ENCODE results near the gene LRBA.
"Not testable (repeated sequence)": the region's sequence is repeated elsewhere in the genome, so short reads cannot be mapped to it uniquely, and the experiment has no call there.

LRBA gene

DNA sequence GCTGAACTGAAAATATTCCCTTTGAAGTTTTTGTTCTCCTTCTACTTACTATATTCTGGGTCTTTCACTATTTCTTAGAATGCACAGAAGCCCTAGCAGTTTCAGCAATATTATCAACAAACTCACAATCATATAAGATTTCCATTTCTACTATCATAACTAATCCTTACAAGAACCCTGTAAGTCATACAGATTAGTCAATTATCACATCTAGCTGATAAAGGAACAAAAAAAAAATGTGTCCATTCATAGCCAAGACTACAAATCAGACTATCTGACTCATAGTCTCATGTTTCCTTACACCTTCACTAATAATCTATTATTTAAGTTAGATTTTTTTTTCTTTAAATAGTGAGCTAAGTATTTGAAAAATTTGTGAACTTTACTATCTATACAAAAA is 72.5 kb downstream of the LRBA start:
- DNase-seq: no peak

DNA sequence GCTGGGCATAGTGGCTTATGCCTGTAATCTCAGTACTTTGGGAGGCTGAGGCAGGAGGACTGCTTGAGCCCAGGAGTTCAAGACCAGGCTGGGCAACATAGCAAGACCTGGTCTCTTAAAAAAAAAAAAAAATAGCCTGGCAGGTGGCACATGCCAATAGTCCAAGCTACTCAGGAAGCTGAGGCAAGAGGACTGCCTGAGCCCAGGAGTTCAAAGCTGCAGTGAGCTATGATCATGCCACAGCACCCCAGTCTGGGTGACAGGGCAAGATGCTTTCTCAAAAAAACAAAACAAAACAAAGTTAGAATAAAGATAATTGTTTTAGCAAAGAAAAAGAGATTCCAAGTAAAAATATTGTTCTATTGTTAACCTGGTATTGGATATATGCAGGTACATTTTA is 75.0 kb downstream of the LRBA start:
- DNase-seq: no peak

DNA sequence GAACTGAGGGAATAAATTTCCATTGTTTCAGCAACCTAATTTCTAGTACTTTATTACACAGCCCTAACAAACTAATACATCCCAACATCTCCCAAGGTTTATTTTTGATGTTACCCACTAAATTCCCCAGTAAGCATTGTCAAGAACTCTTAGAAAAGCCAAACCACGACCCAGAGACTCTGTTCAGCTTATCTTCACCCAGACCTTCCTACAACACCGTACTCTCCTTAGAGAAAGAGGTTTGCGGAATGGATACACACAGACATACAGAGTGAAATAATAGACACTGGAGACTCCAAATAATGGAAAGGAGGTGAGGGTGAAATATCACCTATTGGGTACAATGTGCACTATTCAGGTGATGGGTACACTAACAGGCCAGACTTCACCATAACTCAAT is 75.6 kb downstream of the LRBA start:
- no peak for DNase-seq

DNA sequence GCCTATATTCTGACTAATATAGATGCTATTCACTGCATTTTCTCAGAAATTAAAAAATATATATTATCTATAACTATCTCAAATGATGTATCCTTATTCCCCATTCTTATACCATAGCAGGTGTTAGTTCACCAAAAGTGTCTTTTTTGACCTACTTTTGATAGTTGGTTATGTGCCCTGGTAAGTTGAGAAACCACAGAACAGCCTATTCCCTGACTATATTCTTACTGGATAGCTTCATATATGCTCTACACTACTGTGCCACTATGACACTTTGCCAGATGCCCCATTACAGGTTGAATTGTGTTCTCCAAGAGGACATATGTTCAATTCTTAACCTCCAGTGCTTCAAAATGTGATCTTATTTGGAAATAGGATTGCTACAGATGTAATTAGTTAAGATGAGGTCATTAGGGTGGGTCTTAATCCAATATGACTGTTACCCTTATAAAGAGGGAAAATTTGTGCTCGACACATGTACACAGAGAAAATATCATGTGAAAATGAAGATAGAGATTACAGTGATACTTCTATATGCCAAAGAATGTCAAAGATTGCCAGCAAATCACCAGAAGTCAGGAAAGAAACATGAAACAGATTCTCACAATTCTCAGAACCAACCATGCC is 76.1 kb downstream of the LRBA start:
- DNase-seq: no peak

DNA sequence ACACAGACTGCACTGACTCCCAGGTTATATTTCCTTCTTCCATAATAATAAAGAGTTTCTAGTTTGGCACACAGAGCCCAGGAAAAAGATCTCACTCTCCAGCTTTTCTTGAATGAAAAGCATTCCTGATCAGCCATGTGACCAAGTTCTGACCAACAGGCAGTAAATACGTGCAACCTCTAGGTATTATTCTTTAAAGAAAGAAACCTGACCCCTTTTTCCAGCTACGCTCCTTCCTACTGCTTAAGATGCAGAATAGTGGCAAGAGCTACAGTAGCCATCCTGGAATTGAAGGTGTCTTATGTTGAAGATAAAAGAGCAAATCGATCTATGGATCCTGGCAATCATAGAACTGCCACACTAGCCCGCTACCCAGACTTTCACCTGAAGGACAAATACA is 76.7 kb downstream of the LRBA start:
- no peak for DNase-seq

DNA sequence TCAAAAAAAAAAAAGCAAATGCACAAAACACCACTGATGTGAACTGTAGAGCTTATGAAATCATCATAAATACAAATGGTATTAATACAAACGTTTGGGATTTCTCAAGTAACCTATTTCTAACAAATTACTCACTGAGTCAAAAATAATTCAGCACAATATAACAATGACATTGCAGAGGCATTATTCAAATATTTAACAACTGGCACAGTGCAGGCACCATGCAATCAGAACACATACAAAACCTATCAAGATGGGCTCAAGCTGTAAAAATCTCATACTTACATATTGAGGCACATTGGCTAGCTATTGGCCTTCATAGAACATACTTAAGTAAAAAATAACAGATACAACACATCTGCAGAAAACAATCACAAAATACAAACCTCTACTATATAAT is 81.1 kb downstream of the LRBA start:
- DNase-seq: no peak

DNA sequence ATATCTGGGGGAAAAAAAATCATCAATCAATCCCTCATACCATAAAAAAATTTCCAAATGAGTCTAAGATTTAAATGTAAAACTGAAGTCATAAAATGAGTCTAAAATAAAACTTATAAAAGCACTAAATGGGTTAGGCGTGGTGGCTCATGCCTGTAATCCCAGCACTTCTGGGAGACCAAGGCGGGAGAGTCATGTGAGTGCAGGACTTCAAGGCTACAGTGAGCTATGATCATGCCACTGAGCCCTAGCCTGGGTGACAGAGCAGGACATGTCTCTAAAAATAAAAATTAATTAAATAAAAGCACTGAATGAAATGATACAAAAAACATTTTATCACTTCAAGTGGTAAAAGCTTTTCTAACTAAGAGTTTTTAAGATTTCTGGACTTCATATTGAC is 83.3 kb downstream of the LRBA start:
- DNase-seq: no peak

DNA sequence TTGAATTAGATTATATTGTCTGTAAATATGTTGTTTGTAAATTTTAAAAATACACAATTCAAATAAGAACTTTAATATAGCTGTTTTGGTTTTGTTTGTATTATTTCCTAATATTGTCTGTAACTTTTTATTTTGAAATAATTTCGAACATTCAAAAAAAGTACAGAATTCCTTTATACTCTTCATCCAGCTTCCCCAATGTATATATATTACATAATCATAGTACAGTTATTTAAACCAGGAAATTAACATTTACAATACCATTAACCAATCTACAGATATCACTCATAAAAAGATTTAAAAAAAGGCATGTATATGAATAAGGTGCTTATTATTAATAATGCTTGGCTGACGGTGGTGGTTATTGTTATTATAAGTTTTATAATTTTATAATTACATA is 84.1 kb downstream of the LRBA start:
- DNase-seq: no peak

DNA sequence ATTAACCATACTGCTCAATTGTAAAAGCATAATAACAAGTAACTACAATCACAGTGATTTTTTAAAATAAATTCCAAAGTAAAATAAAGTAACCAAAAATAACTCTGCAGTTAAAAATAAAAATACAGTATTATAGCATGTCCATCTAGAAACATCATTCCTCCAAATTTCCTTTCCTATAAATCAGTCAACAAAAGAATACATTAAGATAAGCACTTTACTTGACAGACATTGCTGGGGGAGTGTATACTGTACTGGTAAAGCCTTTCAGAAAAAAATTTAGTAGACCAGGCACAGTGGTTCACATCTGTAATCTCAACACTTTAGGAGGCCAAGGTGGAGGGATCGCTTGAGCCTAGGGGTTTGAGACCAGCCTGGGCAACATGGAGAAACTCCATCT is 91.1 kb downstream of the LRBA start:
- DNase-seq: no peak

DNA sequence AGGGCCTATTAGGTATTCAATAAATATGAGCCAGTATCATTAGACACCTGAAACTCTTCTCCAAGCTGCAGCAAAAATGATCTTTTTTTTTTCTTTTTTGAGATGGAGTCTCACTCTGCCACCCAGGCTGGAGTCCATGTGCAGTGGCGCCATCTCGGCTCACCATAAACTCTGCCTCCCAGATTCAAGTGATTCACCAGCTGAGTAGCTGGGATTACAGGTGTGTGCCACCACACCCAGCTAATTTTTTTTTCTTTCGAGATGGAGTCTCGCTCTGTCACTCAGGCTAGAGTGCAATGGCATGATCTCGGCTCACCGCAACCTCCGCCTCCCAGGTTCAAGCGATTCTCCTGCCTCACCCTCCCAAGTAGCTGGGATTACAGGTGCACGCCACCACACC is 93.6 kb downstream of the LRBA start:
- DNase-seq: not testable (repeated sequence)

DNA sequence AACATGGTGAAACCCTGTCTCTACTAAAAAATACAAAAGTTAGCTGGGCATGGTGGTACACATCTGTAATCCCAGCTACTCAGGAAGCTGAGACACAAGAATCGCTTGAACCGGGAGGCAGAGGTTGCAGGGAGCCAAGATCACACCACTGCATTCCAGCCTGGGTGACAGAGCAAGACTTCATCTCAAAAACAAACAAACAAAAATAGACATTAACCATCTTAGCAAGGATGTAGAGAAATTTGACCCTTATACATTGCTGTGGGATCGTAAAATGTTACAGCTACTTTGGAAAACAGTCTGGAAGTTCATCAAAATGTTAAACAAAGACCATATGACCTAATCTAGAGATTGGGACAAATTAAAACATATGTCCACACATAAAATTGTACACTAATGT is 96.5 kb downstream of the LRBA start:
- not testable (repeated sequence) for DNase-seq

DNA sequence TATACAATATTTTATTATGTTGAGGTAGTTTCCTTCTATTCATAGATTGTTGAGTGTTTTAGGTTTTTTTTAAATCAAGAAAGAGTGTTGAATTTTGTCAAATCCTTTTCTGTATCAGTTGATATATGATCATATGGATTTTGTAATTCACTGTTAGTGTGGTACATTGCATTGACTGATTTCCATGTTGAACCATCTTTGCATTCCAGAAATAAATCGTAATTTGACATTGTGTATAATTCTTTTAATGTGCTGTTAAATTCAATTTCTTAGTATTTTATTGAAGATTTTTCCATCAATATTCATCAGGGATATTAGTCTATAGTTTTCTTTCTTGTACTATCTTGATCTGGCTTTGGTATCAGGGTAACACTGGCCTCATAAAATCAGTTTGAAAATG is 103.8 kb downstream of the LRBA start:
- DNase-seq: no peak

DNA sequence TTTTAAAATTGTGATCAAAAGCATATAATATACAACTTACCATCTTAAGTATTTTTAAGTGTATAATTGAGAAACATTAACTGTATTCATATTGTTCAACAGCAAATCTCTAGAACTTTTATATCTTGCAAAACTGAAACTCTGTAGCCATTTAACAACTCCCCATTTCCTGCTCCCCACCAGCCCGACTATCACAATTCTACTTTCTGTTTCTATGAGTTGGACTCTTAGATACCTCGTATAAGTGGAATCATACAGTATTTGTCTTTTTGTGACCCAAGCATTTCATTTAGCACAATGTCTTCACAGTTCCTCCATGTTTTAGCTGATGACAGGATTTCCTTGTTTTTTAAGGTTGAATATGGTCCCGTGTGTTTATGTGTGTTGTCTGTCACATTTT is 106.0 kb downstream of the LRBA start:
- no peak for DNase-seq

DNA sequence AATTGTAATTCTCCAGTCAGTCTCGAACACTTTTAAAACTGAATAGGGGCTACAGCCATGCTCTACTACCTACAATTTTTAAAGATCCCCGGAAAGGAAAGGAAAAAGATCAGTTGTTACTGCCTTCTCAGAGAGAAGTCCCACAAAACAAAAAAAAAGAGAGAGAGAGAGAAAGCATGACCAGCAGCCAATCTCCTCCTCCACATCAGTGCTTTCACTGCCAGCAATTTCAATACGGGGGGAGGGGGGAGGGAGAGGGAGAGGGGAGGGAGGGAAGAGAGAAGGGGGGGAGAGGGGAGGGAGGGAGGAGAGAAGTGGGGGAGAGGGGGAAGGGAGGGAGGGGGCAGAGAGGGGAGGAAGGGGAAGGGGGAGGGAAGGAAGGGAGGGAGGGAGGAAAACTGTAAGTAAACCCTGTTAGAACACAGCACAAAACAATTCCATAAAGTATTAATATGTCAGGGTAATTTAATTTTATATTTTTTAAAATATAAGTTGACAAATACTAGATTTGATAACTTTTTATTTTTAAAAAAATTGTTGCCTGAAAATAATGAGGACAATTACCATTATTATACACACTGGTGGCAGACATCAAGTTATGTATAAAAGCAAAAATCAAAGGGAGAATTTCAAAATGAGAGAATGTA is 108.0 kb downstream of the LRBA start:
- DNase-seq: no peak

DNA sequence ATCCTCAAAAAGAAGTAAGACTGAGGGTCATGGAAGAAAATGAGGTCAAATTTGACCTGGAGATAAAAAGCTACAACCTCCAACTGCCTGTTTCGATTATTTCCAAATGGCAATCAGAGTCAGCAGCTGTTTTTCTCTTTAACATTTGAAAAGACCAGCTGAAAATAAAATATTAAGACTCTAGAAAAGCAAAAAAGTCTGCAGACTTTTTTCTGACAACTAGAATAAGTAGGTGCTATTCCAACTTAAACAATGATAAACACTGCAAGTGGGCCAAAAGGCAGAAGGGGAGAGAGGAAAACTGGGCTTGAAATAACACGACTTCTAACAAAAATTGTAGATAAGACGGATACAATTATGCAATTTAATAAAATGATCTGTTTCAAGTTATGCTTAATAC is 110.4 kb downstream of the LRBA start:
- DNase-seq: no peak

DNA sequence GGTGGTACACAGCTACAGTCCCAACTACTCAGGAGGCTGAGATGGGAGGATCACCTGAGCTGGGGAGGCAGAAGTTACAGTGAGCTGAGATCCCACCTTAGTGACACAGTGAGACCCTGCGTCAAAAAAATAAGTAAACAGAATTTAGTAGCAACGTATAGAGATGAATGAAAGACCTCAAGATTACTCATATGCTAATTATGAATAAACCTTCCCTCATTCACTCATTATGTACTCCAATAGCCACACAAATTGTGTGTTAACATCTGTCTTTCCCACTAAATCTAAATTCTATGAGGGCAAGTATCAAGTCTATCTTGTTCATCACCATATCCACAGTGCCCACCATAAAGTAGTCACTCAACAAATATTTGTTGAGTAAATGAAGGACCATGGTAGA is 111.5 kb downstream of the LRBA start:
- DNase-seq: no peak

DNA sequence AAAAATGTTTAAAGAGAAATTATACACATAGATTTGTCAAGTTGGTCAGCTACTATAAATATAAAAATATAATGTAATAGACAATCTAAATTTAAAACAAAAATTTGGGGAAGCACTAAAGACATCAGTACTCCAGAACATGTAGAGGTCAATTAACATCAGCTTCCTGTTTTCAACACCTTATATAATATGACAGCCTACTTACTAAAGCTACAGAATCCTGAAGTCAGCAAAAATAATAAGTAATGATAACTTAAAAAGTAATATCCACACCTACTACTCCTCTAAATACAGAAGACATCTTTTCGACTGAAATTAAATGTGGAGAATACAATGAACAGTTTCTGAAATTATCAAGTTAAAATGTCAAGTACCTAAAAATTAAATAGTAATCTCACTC is 118.6 kb downstream of the LRBA start:
- DNase-seq: no peak

DNA sequence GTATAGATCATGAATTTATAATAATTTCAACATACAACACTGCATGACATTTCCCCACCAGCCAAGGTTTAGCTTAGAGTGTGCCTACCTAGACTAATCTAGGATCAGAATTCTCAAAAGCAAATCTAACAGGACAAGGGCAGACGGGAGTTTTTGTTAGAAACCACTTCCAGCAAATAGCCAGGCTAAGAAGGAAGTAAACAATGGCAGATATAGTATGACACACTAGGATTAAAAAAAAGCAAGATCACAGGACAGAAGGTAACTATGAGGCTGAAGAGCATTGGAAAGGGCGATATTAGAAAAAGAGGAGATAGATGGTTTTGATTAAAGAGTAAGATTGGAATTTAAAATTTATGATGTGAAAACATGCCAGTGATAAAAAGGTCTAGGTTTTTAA is 124.8 kb downstream of the LRBA start:
- no peak for DNase-seq

DNA sequence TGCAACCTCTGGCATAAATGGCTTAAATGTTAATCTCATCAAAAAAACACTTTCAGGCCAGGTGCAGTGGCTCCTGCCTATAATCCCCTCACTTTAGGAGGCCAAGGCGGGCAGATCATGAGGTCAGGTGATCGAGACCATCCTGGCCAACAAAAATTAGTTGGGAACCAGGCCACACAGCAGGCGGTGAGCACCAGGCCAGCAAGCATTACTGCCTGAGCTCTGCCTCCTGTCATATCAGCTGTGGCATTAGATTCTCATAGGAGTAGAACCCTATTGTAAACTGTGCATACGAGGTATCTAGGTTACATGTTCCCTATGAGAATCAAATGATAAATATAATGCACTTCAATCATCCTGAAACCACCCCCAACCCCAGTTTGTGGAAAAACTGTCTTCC is 125.8 kb downstream of the LRBA start:
- no peak for DNase-seq

DNA sequence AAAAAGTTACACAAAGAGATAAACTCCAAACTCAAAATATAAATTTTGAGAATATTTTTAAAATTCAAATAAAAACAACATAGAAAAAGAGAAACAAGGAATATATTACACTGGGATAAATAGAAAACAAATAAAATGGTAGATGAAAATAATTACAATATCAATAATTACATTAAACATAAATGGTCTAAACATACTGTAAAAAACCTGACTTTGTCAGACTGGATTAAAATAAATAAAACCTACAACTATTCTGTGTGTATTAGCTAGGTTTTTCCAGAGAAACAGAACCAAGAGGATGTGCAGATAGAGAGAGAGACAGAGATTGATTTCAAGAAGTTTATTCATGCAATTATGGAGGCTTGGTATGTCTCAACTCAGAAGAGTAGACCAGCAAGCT is 126.5 kb downstream of the LRBA start:
- no peak for DNase-seq

DNA sequence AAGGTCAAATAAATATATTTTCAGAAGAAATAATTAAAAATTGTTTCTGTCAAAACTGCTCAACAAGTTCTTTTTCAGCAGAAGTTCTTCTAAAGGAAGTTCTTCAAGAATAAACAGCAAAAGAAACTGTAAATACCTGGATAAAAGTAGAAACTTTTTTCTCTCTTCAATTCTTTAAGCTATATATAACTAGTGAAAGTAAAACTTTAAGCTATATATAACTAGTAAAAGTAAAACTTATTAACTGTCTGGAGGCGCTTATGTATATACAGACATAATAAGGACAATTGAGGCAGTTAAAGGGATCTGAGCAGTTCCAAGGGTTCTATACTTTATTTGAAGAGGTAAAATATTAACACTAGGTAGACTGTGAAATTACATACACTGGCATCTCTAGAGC is 126.9 kb downstream of the LRBA start:
- no peak for DNase-seq

DNA sequence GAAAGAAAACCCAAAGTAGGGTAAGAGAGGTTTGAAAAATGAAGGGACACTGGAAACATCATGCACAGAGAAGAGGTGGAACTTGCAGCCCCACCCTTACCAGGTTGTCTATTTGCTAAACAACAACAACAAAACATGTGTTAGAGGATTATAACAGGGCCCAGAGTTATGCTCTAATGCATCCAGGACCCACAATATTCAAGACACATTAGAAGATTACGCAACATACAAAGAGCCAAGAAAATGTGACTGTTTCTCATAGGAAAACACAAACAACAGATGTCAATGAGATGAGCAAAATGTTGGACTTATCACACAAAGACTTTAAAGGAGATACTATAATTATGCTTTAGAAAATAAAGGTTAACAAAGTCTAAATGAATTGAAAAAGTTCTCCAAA is 128.5 kb downstream of the LRBA start:
- no peak for DNase-seq

DNA sequence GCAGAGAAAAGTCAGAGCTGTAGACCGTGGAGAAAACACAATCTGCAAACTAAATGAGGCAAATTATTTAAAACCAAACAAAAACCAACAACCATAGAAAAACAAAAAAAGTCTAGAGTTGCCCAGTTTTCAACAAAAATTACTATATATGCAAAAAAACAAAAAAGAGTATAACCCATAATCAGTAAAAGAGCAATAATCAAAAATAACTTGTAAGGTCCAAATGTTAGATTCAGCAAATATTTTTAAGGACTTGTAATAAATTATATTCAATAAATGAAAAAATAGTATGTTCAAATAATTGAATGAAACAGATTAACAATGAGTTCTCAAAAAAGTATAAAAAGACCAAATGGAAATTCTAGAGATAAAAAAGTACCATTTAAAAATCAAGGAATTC is 130.5 kb downstream of the LRBA start:
- no peak for DNase-seq

DNA sequence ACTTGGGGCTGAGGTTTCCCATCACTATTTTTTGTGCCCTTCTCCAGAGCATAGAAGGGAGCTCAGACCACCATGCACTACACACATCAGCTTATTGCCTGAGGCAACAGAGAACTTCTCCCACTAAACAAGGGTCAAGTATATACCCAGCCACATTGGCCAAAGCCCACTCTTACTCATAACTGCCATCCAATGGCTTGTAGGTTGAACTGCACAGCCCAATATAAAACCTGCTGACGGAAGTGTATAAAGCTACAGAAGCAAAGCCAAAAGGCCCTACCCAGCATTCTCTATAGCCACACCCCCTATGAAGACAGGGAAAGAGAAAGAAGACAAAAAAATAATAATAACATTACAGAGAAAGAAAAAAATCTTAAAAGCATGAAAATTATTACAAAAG is 139.7 kb downstream of the LRBA start:
- no peak for DNase-seq
